SU-DHL-6 (cell line): ENCODE results near the gene TIGD1.

Source experiments
- EZH2phosphoT487 ChIP-seq: fragments of 200-600 bp; sonication (generic), shearing (Covaris generic); conservative IDR thresholded peaks from 2 replicates; pipeline ENCODE4 v1.6.1; 2018; ENCODE audit warnings: mild to moderate bottlenecking, antibody characterized with exemption, low read length, moderate library complexity, mixed read lengths
- TF ChIP-seq, protein P1 (sequence below): fragments of 200-600 bp; sonication (generic); IDR thresholded peaks from one replicate; pipeline ENCODE4 v1.5.1; 2017; ENCODE audit warnings: antibody characterized with exemption, mild to moderate bottlenecking, low read length, moderate library complexity; ENCODE audit not compliant: insufficient read depth, poor library complexity, severe bottlenecking

- TF ChIP-seq, protein P1, sequence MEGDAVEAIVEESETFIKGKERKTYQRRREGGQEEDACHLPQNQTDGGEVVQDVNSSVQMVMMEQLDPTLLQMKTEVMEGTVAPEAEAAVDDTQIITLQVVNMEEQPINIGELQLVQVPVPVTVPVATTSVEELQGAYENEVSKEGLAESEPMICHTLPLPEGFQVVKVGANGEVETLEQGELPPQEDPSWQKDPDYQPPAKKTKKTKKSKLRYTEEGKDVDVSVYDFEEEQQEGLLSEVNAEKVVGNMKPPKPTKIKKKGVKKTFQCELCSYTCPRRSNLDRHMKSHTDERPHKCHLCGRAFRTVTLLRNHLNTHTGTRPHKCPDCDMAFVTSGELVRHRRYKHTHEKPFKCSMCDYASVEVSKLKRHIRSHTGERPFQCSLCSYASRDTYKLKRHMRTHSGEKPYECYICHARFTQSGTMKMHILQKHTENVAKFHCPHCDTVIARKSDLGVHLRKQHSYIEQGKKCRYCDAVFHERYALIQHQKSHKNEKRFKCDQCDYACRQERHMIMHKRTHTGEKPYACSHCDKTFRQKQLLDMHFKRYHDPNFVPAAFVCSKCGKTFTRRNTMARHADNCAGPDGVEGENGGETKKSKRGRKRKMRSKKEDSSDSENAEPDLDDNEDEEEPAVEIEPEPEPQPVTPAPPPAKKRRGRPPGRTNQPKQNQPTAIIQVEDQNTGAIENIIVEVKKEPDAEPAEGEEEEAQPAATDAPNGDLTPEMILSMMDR: no peak
- TF ChIP-seq EZH2phosphoT487: no peak
Observed at GRCh38 chr2:232518844-232519243, 31.5 kb downstream of the TIGD1 start.
